NCI-H748 (cell line): ENCODE results near the gene TBC1D26.
"Not testable (repeated sequence)": the region's sequence is repeated elsewhere in the genome, so short reads cannot be mapped to it uniquely, and the experiment has no call there.

Source experiments
- DNase-seq: peaks from one replicate; lab custom pipeline; 2025; ENCODE audit not compliant: unreplicated experiment; lab: John Stamatoyannopoulos, UW

Gene TBC1D26

DNA sequence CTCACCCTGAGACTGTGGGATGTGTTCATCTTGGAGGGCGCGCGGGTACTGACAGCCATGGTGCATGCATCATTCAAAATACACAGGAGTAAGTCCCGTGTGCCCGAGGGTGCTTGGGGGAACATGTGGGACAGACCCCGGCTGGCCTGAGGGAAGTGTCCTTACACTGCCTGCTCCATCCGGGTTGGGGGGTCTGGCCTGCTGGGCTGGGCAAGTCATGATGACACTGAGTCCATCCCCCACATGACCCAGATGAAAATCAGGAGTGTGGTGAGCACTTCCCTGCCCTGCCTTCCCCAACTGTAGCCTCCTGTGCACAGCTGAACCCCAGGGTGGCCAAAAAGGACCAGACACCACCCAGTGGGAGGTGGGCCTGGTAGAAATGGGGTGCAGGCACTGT, 10.8 kb downstream of the TBC1D26 start:
- no peak for DNase-seq

GRCh38 chr17:15744074-15744676, 12.1 kb downstream of the TBC1D26 start:
- DNase-seq = no peak

GRCh38 chr17:15744885-15745284, 12.8 kb downstream of the TBC1D26 start:
- peak; percentile 53 for DNase-seq

DNA sequence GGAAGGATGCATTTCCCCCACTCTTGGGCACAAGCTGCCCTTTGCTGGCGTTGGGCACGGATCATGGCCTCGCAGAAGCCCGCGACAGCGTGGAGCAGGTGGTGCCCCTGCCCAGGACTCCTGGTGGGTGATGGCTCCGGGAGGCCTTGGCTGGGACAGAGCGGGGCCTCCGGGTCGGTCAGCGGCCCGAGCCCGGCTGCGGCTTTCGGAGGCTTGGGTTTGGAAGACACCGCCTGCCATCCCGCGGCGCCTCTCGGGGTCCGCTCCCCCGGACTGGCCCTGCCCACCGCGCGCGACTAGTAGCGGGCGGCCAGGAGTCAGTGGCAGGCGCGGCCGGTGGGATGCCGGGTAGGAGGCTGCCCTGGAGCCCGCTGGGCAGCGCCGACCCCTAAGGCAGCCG, 17.3 kb downstream of the TBC1D26 start:
- not testable (repeated sequence) for DNase-seq

DNA sequence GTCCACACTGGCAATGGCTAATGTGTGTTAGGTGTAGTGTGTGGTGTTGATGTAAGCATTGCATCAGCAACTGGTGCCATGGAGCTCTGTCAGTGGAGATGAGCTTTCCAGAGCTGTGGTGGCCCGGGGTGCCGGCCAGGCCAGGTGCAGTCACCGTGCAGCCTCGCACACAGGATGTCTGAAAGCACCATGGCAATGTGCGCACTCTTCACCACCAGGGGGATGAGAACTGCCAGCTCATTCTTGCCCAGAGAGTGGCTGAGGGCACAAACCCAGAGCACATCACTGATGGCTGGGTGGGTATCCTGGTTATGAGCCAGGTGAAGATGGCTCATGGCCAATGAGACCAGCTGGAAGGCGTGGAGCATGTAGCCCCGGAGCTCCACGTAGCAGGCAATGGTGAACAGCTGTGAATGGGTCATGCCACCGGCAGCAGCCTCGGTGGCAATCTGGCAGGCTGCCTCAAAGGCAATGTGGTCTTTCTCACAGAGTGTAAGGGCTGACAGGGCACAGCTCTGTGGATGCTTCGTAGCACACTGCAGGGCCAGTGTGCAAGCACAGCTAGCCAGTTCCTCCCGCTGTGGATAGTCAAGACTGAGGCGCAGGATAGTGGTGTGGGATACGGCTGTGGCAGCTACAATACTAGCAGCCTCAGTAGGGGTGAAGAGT, 36.9 kb downstream of the TBC1D26 start:
- not testable (repeated sequence) for DNase-seq

GRCh38 chr17:15770679-15771078, 38.6 kb downstream of the TBC1D26 start:
- not testable (repeated sequence) for DNase-seq

GRCh38 chr17:15776871-15777270, 44.8 kb downstream of the TBC1D26 start:
- DNase-seq = no peak

DNA sequence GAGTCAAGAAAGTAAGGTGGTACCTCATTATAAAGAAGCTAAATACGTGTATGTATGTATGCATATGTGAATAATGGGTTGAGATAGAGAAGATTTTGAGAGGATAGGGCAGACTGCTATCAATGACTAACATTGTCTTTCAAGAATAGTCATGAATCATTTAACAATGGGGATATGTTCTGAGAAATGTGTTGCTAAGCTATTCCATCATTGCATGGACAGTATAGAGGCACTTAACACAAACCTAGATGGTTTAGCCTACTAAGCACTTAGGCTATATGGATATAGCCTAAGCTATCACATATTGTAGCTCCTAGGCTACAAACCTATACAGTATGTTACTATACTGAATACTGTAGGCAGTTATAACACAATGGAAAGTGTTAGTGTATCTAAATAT, 45.2 kb downstream of the TBC1D26 start:
- no peak for DNase-seq

DNA sequence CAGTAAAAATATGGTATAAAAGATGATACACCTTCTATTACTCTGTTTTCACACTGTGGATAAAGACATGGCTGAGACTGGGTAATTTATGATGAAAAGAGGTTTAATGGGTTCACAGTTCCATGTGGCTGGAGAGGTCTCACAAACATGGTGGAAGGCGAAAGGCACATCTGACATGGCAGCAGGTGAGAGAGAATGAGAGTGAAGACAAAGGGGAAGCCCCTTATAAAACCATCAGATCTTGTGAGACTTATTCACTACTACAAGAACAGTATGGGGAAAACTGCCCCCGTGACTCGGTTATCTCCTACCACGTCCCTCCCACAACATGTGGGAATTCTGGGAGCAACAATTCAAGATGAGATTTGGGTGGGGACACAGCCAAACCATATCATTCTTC, 45.6 kb downstream of the TBC1D26 start:
- DNase-seq = no peak

DNA sequence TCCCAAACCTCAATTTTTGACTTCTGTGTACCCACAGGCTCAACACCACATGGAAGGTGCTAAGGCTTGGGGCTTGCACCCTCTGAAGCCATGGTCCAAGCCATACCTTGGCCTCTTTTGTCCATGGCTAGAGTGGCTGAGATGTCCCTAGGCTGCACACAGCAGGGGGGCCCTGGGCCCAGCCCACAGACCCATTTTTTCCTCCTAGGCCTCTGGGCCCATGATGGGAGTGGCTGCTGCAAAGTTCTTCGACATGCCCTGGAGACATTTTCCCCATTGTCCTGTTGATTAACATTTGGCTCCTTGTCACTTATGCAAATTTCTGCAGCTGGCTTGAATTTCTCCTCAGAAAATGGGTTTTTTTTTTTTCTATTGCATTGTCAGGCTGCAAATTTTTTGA, 47.0 kb downstream of the TBC1D26 start:
- no peak for DNase-seq

GRCh38 chr17:15780188-15780587, 48.1 kb downstream of the TBC1D26 start:
- no peak for DNase-seq

GRCh38 chr17:15782866-15783265, 50.8 kb downstream of the TBC1D26 start:
- no peak for DNase-seq

- DNase-seq = no peak
These were observed 51.4 kb downstream of the TBC1D26 start for GRCh38 chr17:15783461-15783860.

- DNase-seq = peak; percentile 8
These were observed 52.3 kb downstream of the TBC1D26 start for GRCh38 chr17:15784351-15784750.

- DNase-seq = not testable (repeated sequence)
These were observed 55.4 kb downstream of the TBC1D26 start for GRCh38 chr17:15787363-15788075.

GRCh38 chr17:15788365-15788764, 56.3 kb downstream of the TBC1D26 start:
- DNase-seq = not testable (repeated sequence)
